MCF 10A (cell line): ENCODE results near the gene CPEB2. TPM values are rescaled to one million over a fixed set of nuclear protein-coding genes. Genes with fewer than 3 reads are reported as not detected.

Source experiments
- BruUV-seq: library from RNA; stranded (reverse); fragments of 400-500 nt; replicated peaks from 2 replicates; lab custom pipeline; 2021; lab: Mats Ljungman, UMichigan
- CTCF ChIA-PET: fragments of 300-600 bp; sonication (Branson Sonifier 250); formaldehyde crosslinking; extraction: SDS; loops from one replicate; lab custom pipeline; 2021; ENCODE audit warnings: antibody characterized with exemption, inconsistent platforms; lab: Yijun Ruan, JAX
- POLR2A ChIA-PET: fragments of 300-600, 350-650 bp; sonication (Branson Sonifier 250); formaldehyde crosslinking; extraction: SDS; loops from one replicate; lab custom pipeline; 2020; ENCODE audit warnings: antibody characterized with exemption, inconsistent platforms; lab: Yijun Ruan, JAX
- DNase-seq: peaks from one replicate; pipeline ENCODE4 v3.0.0-alpha.2; 2018; ENCODE audit not compliant: unreplicated experiment
- H3K27ac Mint-ChIP-seq: one replicate; pipeline ENCODE4 v1.8.0; 2022; ENCODE audit warnings: mild to moderate bottlenecking, low read depth, mixed read lengths; ENCODE audit not compliant: unreplicated experiment
- H3K27me3 Mint-ChIP-seq: one replicate; pipeline ENCODE4 v1.8.0; 2022; ENCODE audit warnings: mixed read lengths; ENCODE audit not compliant: insufficient read depth, unreplicated experiment
- H3K36me3 Mint-ChIP-seq: one replicate; pipeline ENCODE4 v1.8.0; 2022; ENCODE audit warnings: mild to moderate bottlenecking, moderate library complexity, mixed read lengths; ENCODE audit not compliant: insufficient read depth, unreplicated experiment
- H3K4me1 Mint-ChIP-seq: one replicate; pipeline ENCODE4 v1.8.0; 2022; ENCODE audit warnings: mixed read lengths; ENCODE audit not compliant: insufficient read depth, unreplicated experiment
- H3K4me3 Mint-ChIP-seq: one replicate; pipeline ENCODE4 v1.8.0; 2022; ENCODE audit warnings: mild to moderate bottlenecking, moderate library complexity, mixed read lengths; ENCODE audit not compliant: unreplicated experiment
- H3K9me3 Mint-ChIP-seq: one replicate; pipeline ENCODE4 v1.8.0; 2022; ENCODE audit warnings: mixed read lengths; ENCODE audit not compliant: unreplicated experiment
- intact Hi-C: fragments of 100-400 bp; cut with micrococcal nuclease; formaldehyde crosslinking; loops from 2 replicates; pipeline ENCODE4 v1.14.1; 2022
- total RNA-seq: library from RNA; stranded (reverse); gene quantifications from 2 replicates; pipeline ENCODE4 v1.2.3, GENCODE V29; 2022
- TF ChIP-seq, protein P1 (sequence below): fragments of 200-600 bp; IDR thresholded peaks from one replicate; pipeline ENCODE4 v1.8.0; 2022; ENCODE audit warnings: antibody characterized with exemption, mild to moderate bottlenecking; ENCODE audit not compliant: unreplicated experiment

The CPEB2 gene
- total RNA-seq, 1 experiment from 2014 or later, result 13.8 TPM

DNA sequence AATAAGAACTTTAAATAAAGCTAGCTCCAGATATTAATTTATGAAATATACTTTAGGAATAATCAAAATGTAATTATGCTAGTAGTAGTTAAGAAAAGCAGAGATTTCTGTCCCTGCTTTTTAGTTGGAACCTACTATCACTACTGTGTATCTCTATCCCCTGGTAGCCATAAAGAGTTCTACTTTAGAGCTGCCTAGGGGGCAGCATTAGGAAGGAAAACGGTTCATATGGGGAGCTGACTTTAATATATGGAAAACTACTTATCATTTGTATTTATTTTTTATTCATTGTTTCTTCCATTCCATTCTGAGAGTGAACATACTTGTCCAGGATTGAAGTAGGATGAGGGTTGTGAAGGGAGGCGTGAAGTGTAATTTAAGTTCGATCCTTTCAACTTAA is 40.9 kb downstream of the CPEB2 start:
- no peak overlapping the region for H3K4me3 Mint-ChIP-seq
- peak overlapping the region; percentile 53 for H3K27ac Mint-ChIP-seq
- ChIA-PET CTCF (interaction anchor here (1.0 to 1.2 kb wide), 4 partner anchors 9 to 414 kb away, joined by 3 to 5 read pairs (median 4); no protein-coding TSS in a partner anchor), POLR2A (interaction anchor here (0.5 to 1.8 kb wide), 3 partner anchors 9 to 177 kb away, joined by 5 to 9 read pairs (median 5); no protein-coding TSS in a partner anchor)
- BruUV-seq, result no TSS peak
- no peaks in the 10 kb centered on the region for H3K27me3 Mint-ChIP-seq
- peaks cover 21% of the 10 kb centered on the region for H3K4me1 Mint-ChIP-seq
- intact Hi-C loops, result loop anchor here (1.0 kb wide), 1 partner anchor 119 kb away; no protein-coding TSS in a partner anchor
- TF ChIP-seq, protein P1, sequence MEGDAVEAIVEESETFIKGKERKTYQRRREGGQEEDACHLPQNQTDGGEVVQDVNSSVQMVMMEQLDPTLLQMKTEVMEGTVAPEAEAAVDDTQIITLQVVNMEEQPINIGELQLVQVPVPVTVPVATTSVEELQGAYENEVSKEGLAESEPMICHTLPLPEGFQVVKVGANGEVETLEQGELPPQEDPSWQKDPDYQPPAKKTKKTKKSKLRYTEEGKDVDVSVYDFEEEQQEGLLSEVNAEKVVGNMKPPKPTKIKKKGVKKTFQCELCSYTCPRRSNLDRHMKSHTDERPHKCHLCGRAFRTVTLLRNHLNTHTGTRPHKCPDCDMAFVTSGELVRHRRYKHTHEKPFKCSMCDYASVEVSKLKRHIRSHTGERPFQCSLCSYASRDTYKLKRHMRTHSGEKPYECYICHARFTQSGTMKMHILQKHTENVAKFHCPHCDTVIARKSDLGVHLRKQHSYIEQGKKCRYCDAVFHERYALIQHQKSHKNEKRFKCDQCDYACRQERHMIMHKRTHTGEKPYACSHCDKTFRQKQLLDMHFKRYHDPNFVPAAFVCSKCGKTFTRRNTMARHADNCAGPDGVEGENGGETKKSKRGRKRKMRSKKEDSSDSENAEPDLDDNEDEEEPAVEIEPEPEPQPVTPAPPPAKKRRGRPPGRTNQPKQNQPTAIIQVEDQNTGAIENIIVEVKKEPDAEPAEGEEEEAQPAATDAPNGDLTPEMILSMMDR, result no peak
- peak; percentile 57 for DNase-seq
- H3K9me3 Mint-ChIP-seq, result no peaks in the 10 kb centered on the region
- H3K36me3 Mint-ChIP-seq, result peaks cover 30% of the 10 kb centered on the region

DNA sequence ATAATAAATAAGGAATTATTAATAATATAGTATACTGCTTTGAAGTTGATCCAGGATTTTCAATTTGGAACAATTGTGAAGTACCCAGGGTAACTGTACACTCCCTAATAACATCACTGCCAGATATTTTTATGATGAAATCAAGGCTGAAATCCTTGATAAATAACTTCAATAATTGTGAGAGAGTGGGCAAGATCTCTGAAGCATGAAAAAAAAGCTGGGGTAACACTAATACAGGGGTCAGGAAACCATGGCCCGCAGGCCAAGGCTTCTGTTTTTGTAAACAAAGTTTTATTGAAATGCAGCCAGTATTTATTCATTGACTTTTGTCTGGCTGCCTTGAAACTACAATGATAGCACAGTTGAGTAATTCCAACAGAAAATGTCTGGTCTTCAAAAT is 41.6 kb downstream of the CPEB2 start:
- no TSS peak for BruUV-seq

DNA sequence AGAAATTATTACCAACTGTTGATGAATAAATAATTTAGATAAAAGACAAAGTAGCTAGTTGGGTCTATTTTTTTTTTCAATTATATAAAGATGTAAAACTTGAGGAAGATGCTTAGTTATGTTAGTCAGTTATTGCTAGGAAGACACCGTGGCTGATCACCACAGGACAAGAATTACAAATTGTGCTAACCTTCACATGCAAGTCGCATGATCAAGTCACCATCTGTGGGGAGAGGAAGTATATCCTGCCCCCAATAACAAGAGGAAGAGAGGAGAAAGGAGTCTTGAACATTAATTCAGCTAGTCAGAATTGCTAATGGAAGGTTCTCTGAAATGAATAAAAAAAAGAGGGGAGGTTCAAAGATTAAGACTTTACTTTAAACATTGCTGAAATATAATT is 52.3 kb downstream of the CPEB2 start:
- CTCF ChIA-PET, result interaction anchor here (1.2 kb wide), 1 partner anchor 109 kb away, joined by 4 read pairs; no protein-coding TSS in a partner anchor
- TF ChIP-seq, protein P1, result no peak
- BruUV-seq, result no TSS peak
- H3K27me3 Mint-ChIP-seq, result no peaks in the 10 kb centered on the region
- H3K4me1 Mint-ChIP-seq, result no peaks in the 10 kb centered on the region
- H3K4me3 Mint-ChIP-seq, result no peak overlapping the region
- intact Hi-C loops, result no loop called here
- H3K36me3 Mint-ChIP-seq, result peaks cover 44% of the 10 kb centered on the region
- H3K27ac Mint-ChIP-seq, result no peak overlapping the region
- H3K9me3 Mint-ChIP-seq, result no peaks in the 10 kb centered on the region
- POLR2A ChIA-PET, result no interaction called here
- DNase-seq, result no peak

More for the DNA sequence above, 41.6 kb downstream of the CPEB2 start:
- no peaks in the 10 kb centered on the region for H3K27me3 Mint-ChIP-seq
- CTCF ChIA-PET, result interaction anchor here (1.0 to 1.2 kb wide), 2 partner anchors 16 to 120 kb away, joined by 3 to 4 read pairs; no protein-coding TSS in a partner anchor
- TF ChIP-seq, protein P1, result no peak
- intact Hi-C loops, result loop anchor here (1.0 kb wide), 1 partner anchor 118 kb away; no protein-coding TSS in a partner anchor
- no peak overlapping the region for H3K4me3 Mint-ChIP-seq
- peaks cover 24% of the 10 kb centered on the region for H3K36me3 Mint-ChIP-seq
- H3K4me1 Mint-ChIP-seq, result peaks cover 21% of the 10 kb centered on the region
- H3K27ac Mint-ChIP-seq, result peak overlapping the region; percentile 53
- POLR2A ChIA-PET, result interaction anchor here (1.3 to 1.8 kb wide), 2 partner anchors 9 to 119 kb away, joined by 5 to 9 read pairs; no protein-coding TSS in a partner anchor
- DNase-seq, result no peak
- H3K9me3 Mint-ChIP-seq, result no peaks in the 10 kb centered on the region

DNA sequence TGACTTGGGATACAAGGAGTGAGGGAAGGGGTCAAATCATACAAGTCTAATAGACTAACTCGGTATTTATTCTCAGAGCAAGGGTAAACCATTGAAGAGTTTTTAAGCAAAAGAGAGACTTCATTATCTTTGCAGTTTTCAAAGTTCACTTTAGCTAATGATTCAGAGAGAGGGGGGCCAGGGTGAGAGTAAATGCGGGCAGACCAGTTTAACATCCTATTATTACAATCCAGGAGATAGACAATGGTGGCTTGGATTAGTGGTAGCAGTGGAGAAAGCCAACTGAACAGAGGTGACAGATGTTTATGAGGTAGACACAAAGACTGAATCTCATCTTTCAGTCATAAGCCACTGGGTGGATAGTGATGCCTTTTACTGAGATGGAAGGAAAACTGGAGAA is 57.9 kb downstream of the CPEB2 start:
- Mint-ChIP-seq H3K4me1 (no peaks in the 10 kb centered on the region), H3K27me3 (no peaks in the 10 kb centered on the region), H3K9me3 (no peaks in the 10 kb centered on the region), H3K4me3 (no peak overlapping the region), H3K27ac (no peak overlapping the region), H3K36me3 (peaks cover 32% of the 10 kb centered on the region)
- no peak for DNase-seq
- TF ChIP-seq, protein P1, result no peak
- CTCF ChIA-PET, result interaction anchor here (0.5 to 1.4 kb wide), 2 partner anchors 17 to 136 kb away, joined by 3 to 4 read pairs; no protein-coding TSS in a partner anchor
- intact Hi-C loops, result no loop called here
- BruUV-seq, result no TSS peak
- POLR2A ChIA-PET, result interaction anchor here (0.6 kb wide), 1 partner anchor 24 kb away, joined by 3 read pairs; no protein-coding TSS in a partner anchor
